ENCODE data around the gene VRTN. TPM values are rescaled to one million over a fixed set of nuclear protein-coding genes. Genes with fewer than 3 reads are reported as not detected.

The VRTN gene
- total and polyA plus RNA-seq, 2 experiments from 2014 or later: 1.3 to 2.7 TPM

- Histone ChIP-seq H3K9me3 (ENCODE audit: low read depth) (no peaks in the 10 kb centered on the region), H3K27ac (no peak overlapping the region), H3K4me3 (no peak overlapping the region), H3K27me3 (no peaks in the 10 kb centered on the region), H3K36me3 (no peaks in the 10 kb centered on the region), H3K4me1 (ENCODE audit: low read depth) (peaks cover 26% of the 10 kb centered on the region)
- TF ChIP-seq, protein P1, sequence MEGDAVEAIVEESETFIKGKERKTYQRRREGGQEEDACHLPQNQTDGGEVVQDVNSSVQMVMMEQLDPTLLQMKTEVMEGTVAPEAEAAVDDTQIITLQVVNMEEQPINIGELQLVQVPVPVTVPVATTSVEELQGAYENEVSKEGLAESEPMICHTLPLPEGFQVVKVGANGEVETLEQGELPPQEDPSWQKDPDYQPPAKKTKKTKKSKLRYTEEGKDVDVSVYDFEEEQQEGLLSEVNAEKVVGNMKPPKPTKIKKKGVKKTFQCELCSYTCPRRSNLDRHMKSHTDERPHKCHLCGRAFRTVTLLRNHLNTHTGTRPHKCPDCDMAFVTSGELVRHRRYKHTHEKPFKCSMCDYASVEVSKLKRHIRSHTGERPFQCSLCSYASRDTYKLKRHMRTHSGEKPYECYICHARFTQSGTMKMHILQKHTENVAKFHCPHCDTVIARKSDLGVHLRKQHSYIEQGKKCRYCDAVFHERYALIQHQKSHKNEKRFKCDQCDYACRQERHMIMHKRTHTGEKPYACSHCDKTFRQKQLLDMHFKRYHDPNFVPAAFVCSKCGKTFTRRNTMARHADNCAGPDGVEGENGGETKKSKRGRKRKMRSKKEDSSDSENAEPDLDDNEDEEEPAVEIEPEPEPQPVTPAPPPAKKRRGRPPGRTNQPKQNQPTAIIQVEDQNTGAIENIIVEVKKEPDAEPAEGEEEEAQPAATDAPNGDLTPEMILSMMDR (IDR thresholded peaks at IDR 0.05; ENCODE audit: low read depth, low read length): no peak
- no peak for DNase-seq (ENCODE audit: low read depth in 1 of 2, low spot score in 1 of 2)
These were observed 57.4 kb downstream of the VRTN start for GRCh38 chr14:74405663-74406062.

- no peak overlapping the region for H3K27ac ChIP-seq
- no peaks in the 10 kb centered on the region for H3K27me3 ChIP-seq
- no peaks in the 10 kb centered on the region for H3K36me3 ChIP-seq
- DNase-seq (ENCODE audit: low read depth in 1 of 2, low spot score in 1 of 2): no peak
- H3K4me1 ChIP-seq (ENCODE audit: low read depth): peaks cover 10% of the 10 kb centered on the region
- H3K9me3 ChIP-seq (ENCODE audit: low read depth): no peaks in the 10 kb centered on the region
- TF ChIP-seq, protein P1 (IDR thresholded peaks at IDR 0.05; ENCODE audit: low read depth, low read length): no peak
- H3K4me3 ChIP-seq: no peak overlapping the region
These were observed 58.9 kb downstream of the VRTN start for GRCh38 chr14:74407021-74407800.

- no peak overlapping the region for H3K4me3 ChIP-seq
- TF ChIP-seq, protein P1 (IDR thresholded peaks at IDR 0.05; ENCODE audit: low read depth, low read length): no peak
- DNase-seq (ENCODE audit: low read depth in 1 of 2, low spot score in 1 of 2): no peak
These were observed 59.5 kb downstream of the VRTN start for GRCh38 chr14:74407801-74408154.

DNA sequence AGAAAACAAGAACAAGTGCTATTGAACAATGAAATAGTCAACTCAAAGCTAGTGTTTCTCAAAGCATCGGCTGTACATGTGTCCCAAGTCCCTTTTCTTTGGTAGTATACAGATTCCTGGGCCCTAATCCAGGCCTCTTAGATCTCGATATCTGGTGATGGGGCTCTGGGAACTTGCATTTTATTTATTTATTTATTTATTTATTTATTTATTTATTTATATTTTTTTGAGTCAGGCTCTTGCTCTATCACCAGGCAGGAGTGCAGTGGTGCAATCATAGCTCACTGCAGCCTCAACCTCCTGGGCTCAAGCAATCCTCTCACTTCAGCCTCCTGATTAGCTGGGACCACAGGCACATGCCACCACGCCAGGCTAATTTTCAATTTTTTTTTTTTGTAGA, 60.6 kb downstream of the VRTN start:
- Histone ChIP-seq H3K4me1 (ENCODE audit: low read depth) (peaks cover 3% of the 10 kb centered on the region), H3K36me3 (no peaks in the 10 kb centered on the region), H3K27ac (no peak overlapping the region), H3K4me3 (no peak overlapping the region), H3K9me3 (ENCODE audit: low read depth) (no peaks in the 10 kb centered on the region), H3K27me3 (no peaks in the 10 kb centered on the region)
- TF ChIP-seq, protein P1 (IDR thresholded peaks at IDR 0.05; ENCODE audit: low read depth, low read length): no peak
- DNase-seq (ENCODE audit: low read depth in 1 of 2, low spot score in 1 of 2): no peak

More at GRCh38 chr14:74407801-74408154, 59.5 kb downstream of the VRTN start:
- no peaks in the 10 kb centered on the region for H3K27me3 ChIP-seq
- H3K36me3 ChIP-seq: no peaks in the 10 kb centered on the region
- H3K4me1 ChIP-seq (ENCODE audit: low read depth): peaks cover 5% of the 10 kb centered on the region
- no peak overlapping the region for H3K27ac ChIP-seq
- H3K9me3 ChIP-seq (ENCODE audit: low read depth): no peaks in the 10 kb centered on the region

GRCh38 chr14:74409441-74409840, 61.2 kb downstream of the VRTN start:
- H3K4me1 ChIP-seq (ENCODE audit: low read depth): peaks cover 6% of the 10 kb centered on the region
- no peak overlapping the region for H3K27ac ChIP-seq
- no peaks in the 10 kb centered on the region for H3K9me3 ChIP-seq (ENCODE audit: low read depth)
- no peak overlapping the region for H3K4me3 ChIP-seq
- TF ChIP-seq, protein P1 (IDR thresholded peaks at IDR 0.05; ENCODE audit: low read depth, low read length): no peak
- H3K36me3 ChIP-seq: no peaks in the 10 kb centered on the region
- no peaks in the 10 kb centered on the region for H3K27me3 ChIP-seq
- no peak for DNase-seq (ENCODE audit: low read depth in 1 of 2, low spot score in 1 of 2)

Other genes starting within 250 kb of the VRTN start
- gene VSX2, start 109.0 kb upstream of the VRTN start, total RNA-seq: not detected in 2 replicates
- gene VSX2, start 109.0 kb upstream of the VRTN start, polyA plus RNA-seq: not detected in 2 replicates
- 62.6 and 98.7 TPM in 2 replicates for gene ABCD4, start 45.5 kb upstream of the VRTN start, total RNA-seq
- 121 and 125 TPM in 2 replicates for gene ABCD4, start 45.5 kb upstream of the VRTN start, polyA plus RNA-seq
- gene SYNDIG1L, start 77.7 kb downstream of the VRTN start, total RNA-seq: 0.11 and 0.39 TPM in 2 replicates
- 0.52 TPM in 1 of 2 replicates, not detected in the other for gene SYNDIG1L, start 77.7 kb downstream of the VRTN start, polyA plus RNA-seq
- gene NPC2, start 144.8 kb downstream of the VRTN start, total RNA-seq: 310 and 437 TPM in 2 replicates
- gene NPC2, start 144.8 kb downstream of the VRTN start, polyA plus RNA-seq: 243 and 256 TPM in 2 replicates
- 26.5 and 39.8 TPM in 2 replicates for gene ISCA2, start 145.3 kb downstream of the VRTN start, total RNA-seq
- gene ISCA2, start 145.3 kb downstream of the VRTN start, polyA plus RNA-seq: 141 and 153 TPM in 2 replicates

Measured in cardiac muscle cell (in vitro differentiated cells and primary cell).